GM20000 (cell line): ENCODE data around the gene DACH1.

Experiments
- DNase-seq: peaks from one replicate; pipeline ENCODE4 v3.0.0; 2012; ENCODE audit warnings: low spot score
- CTCF ChIP-seq: IDR thresholded peaks from 2 replicates; pipeline ENCODE4 v1.5.1; 2012; ENCODE audit warnings: mild to moderate bottlenecking, control low read depth; ENCODE audit errors: extremely low read depth, missing control alignments

The DACH1 gene

GRCh38 chr13:71774863-71775262 is 92.1 kb downstream of the DACH1 start:
- no peak for TF ChIP-seq CTCF
- DNase-seq = no peak

GRCh38 chr13:71773531-71773930 is 93.5 kb downstream of the DACH1 start:
- TF ChIP-seq CTCF = no peak
- DNase-seq = no peak

- DNase-seq = no peak
- no peak for TF ChIP-seq CTCF
Measured at GRCh38 chr13:71772361-71772760, 94.6 kb downstream of the DACH1 start.

- no peak for DNase-seq
- TF ChIP-seq CTCF = no peak
Measured at GRCh38 chr13:71771144-71771543, 95.9 kb downstream of the DACH1 start.

- no peak for TF ChIP-seq CTCF
- no peak for DNase-seq
Measured at GRCh38 chr13:71770710-71771109, 96.3 kb downstream of the DACH1 start.

GRCh38 chr13:71768881-71769280 is 98.1 kb downstream of the DACH1 start:
- no peak for TF ChIP-seq CTCF
- no peak for DNase-seq

- no peak for TF ChIP-seq CTCF
- no peak for DNase-seq
Measured at GRCh38 chr13:71759651-71760511, 107.1 kb downstream of the DACH1 start.
